ENCODE measurements around the gene B2M. TPM values are rescaled to one million over a fixed set of nuclear protein-coding genes. Genes with fewer than 3 reads are reported as not detected.

The B2M gene
- total and polyA plus RNA-seq, 12 donors = 1,063 to 6,421 (median 3,049) TPM

- H3K4me1 ChIP-seq (replicated peaks in 1 of 2) = peaks cover 4 to 16% of the 10 kb centered on the region in 2 donors
- no peaks in the 10 kb centered on the region for H3K27me3 ChIP-seq
- no peak for TF ChIP-seq CTCF (IDR thresholded peaks at IDR 0.05)
- no peak for TF ChIP-seq POLR2A (IDR thresholded peaks at IDR 0.05)
- 68 to 77% (median 74%) methylated on average over 2 of the region's 2 CpGs for WGBS, 4 donors
- intact Hi-C loops (cut with DNase I) = loop anchor here (5.0 to 10.0 kb wide), 3 partner anchors 68 to 160 kb away; partner anchors contain the start of gene SPG11 (in 1 of the 2)
- no peaks in the 10 kb centered on the region for H3K9me3 ChIP-seq (replicated peaks in 1 of 3)
- no peak overlapping the region for H3K4me3 ChIP-seq
- peaks cover 0 to 6% of the 10 kb centered on the region in 2 donors for H3K36me3 ChIP-seq (replicated peaks in 1 of 2)
- peak overlapping the region in 3 of 5 donors; percentile 26 to 78 (median 54) for H3K27ac ChIP-seq
- no peak for DNase-seq
These were observed 23.6 kb downstream of the B2M start for GRCh38 chr15:44734839-44735481.

DNA sequence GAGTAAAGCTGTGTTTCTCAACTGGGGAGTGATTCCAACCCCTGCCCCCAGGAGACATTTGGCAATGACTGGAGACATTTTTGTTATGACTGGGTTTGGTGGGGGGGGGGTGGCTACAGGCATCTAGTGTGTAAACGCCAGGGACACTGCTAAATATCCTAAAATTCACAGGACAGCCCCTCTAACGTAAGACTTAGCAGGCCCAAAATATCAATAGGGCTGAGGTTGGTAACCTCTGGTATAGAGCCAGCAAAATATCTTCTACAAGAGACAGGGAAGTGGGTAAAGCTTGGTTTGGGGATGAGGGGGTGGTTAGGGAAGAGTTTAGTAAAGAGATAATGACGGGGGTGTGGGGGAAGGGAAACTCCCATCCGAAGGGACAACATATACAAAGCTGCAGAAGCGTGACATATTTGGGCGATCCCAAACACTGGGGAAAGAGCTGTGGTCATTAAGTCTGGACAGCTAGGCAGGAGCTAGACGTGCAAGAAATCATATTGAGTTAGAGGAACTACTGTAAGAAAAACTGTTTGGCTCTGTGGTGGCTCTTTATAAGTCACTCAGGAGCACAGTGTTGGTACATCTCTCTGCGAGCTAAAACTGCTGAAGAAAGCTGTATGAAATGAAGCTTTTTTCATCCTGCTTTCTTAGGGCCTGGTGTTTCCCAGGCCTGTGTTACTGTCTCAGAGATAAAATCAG lies 24.3 kb downstream of the B2M start:
- DNase-seq = peak in 2 of 7 donors; percentile 44 to 62
- WGBS, 4 donors = 53 to 70% (median 62%) methylated on average over 8 of the region's 8 CpGs
- H3K4me3 ChIP-seq = no peak overlapping the region
- no peaks in the 10 kb centered on the region for H3K27me3 ChIP-seq
- intact Hi-C loops (cut with DNase I) = loop anchor here (5.0 to 10.0 kb wide), 3 partner anchors 68 to 161 kb away; partner anchors contain the start of gene SPG11 (in 1 of the 2)
- H3K27ac ChIP-seq = peak overlapping the region in 4 of 5 donors; percentile 26 to 78 (median 42)
- TF ChIP-seq POLR2A (IDR thresholded peaks at IDR 0.05) = no peak
- peak in 1 of 6 experiments; percentile 10 for TF ChIP-seq CTCF (IDR thresholded peaks at IDR 0.05)
- H3K9me3 ChIP-seq (replicated peaks in 1 of 3) = no peaks in the 10 kb centered on the region
- peaks cover 0 to 6% of the 10 kb centered on the region in 2 donors for H3K36me3 ChIP-seq (replicated peaks in 1 of 2)
- H3K4me1 ChIP-seq (replicated peaks in 1 of 2) = peaks cover 3 to 9% of the 10 kb centered on the region in 2 donors

GRCh38 chr15:44736181-44736765 lies 25.0 kb downstream of the B2M start, which contains the start of gene TRIM69:
TRIM69 (plus strand) TSS chr15:44736528; CDS start chr15:44736705, 177 bp downstream.
- WGBS, 4 donors = 75 to 84% (median 76%) methylated on average over 3 of the region's 3 CpGs
- no peak within 1 kb of the TSS for H3K4me3 ChIP-seq
- no peak for DNase-seq
- H3K9me3 ChIP-seq (replicated peaks in 1 of 3) = no peaks in the 10 kb centered on the region
- H3K36me3 ChIP-seq (replicated peaks in 1 of 2) = peaks cover 0 to 6% of the 10 kb centered on the region in 2 donors
- H3K27me3 ChIP-seq = no peaks in the 10 kb centered on the region
- intact Hi-C loops (cut with DNase I) = loop anchor here (5.0 to 10.0 kb wide), 3 partner anchors 69 to 161 kb away; partner anchors contain the start of gene SPG11 (in 1 of the 2)
- H3K4me1 ChIP-seq (replicated peaks in 1 of 2) = peaks cover 0 to 5% of the 10 kb centered on the region in 2 donors
- TF ChIP-seq POLR2A (IDR thresholded peaks at IDR 0.05) = no peak
- no peak for TF ChIP-seq CTCF (IDR thresholded peaks at IDR 0.05)
- peak within 1 kb of the TSS in 4 of 5 donors; percentile 26 to 78 (median 42) for H3K27ac ChIP-seq

Measured in adrenal gland (tissue), 12 donors.